ENCODE data around the gene NME5.
"Not testable (repeated sequence)": the region's sequence is repeated elsewhere in the genome, so short reads cannot be mapped to it uniquely, and the experiment has no call there.

NME5 gene

GRCh38 chr5:138078006-138078643 lies 61.1 kb downstream of the NME5 start:
- DNase-seq (ENCODE audit: low read depth), result no peak

DNA sequence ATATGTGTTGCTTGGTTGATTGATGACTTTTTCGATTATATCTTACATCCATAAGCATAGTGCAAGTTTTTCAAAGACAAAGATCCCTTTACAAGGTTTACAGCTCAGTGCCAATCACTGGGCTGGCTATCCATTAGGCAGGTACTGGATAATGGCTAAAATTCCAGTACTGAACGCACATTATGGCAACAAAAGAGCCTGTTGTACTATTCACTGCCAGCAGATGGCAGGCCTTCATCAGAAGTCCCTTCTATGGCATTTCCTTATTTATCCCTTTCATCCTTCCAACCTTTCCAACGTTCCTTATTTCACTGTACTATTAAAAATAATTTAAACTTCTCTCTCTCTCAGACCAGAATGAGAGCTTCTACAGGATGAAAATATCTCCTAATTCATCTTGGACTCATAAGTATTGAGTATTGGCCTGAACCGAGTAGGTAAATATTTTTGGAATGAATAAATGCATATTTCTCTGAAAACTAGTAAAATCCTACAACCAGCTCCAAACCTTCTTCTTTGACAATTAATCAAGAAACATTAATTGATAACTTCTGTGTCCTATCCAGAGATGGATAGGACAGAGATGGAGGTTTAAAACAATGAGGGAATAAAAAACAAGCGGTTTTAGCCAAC lies 62.0 kb downstream of the NME5 start:
- DNase-seq (ENCODE audit: low read depth), result no peak

DNA sequence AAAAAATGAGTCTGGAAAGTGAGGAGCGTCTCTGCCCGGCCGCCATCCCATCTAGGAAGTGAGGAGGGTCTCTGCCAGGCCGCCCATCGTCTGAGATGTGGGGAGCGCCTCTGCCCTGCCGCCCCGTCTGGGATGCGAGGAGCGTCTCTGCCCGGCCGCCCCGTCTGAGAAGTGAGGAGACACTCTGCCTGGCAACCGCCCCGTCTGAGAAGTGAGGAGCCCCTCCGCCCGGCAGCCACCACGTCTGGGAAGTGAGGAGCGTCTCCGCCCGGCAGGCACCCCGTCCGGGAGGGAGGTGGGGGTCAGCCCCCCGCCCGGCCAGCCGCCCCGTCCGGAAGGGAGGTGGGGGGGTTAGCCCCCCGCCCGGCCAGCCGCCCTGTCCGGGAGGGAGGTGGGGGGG lies 69.2 kb downstream of the NME5 start:
- DNase-seq (ENCODE audit: low read depth), result not testable (repeated sequence)

DNA sequence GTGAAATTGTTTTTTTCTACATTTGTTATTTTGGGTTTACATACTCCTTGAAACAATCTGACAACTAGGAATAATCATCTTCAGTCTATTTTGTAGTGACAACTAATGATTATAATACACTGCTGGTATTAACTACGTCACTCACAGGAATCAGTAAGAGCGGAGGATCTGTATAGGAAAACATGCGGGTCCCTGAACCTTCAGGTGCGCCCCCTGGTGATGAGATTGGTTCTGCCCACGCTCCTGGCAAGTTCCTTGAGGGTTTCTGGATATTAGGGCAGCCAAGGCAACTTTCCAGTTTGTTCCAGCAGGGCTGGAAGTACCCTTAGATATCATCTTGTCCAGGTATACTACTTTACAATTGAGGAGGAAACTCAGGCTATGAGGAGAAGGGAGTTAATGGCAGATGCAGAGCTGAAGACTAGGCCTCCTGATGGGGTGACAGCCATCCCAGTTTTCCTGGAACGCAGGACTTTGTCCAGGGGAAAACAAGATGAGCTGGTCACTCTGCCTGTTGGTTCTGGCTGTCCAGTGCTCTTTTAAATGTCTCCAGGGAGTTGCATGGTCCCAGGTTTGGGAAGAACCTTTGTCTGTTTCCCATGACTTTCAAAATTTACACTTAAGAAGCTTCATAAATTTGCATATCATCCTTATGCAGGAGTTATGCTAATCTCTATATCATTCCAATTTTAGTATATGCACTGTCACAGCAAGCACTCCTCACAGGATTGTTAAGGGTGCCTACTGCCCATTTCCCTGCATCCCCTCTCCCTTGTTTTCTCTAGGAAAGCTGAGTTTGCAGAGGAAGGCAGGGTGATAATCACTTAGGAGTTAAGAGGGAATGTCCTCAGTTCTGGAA lies 70.3 kb downstream of the NME5 start:
- DNase-seq (ENCODE audit: low read depth), result peak; percentile 22

- DNase-seq (ENCODE audit: low read depth), result no peak
Measured at GRCh38 chr5:138067945-138068344, 71.3 kb downstream of the NME5 start.

Data from GM04503 (cell line).